HG02840 (cell line): ENCODE results near the gene RIMS3.
"Not testable (repeated sequence)": the region's sequence is repeated elsewhere in the genome, so short reads cannot be mapped to it uniquely, and the experiment has no call there.

Experiments used
- ATAC-seq: cut with Tn5 transposase; IDR thresholded peaks from one replicate; pipeline ENCODE4 v1.9.1; 2021; ENCODE audit warnings: mild to moderate bottlenecking, moderate library complexity, moderate number of reproducible peaks; ENCODE audit not compliant: unreplicated experiment, low FRiP score

RIMS3 gene

DNA sequence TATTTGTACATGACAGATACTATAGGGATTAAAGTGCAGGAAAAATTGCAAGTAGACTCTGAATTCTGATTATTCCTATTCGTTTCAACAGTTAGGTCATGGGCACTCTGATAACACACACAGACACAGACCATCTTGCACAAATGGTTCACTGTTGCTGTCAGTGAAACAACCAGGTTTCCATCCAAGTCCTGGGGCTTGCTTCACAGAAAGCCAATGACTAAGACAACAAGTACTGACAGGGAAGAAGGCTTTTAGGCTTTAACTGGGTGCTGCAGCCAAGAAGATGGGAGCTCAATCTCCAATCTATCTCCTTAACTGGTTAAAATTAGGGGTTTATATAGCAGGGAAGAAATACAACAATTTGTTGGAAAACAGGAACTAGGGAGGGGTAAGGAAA lies 57.6 kb downstream of the RIMS3 start:
- ATAC-seq = no peak

DNA sequence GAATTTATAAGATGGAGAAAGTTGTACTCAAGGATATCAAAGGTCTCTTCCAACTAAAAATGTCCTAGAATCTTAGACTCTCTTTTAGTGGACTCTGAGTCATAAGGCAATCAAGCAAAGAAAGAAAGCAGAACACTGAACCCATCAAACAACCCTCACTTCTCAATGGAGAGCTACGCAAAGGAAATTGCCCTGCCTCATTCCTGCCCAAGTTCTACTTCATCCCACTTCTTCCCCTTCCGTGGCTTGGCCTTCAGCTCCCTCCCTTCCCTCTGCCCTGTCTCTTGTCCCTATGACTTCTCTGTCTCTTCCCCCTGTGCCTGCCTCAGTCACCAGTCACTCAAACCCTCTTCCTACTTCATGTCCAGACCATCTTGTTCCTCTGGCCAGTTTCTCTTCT lies 58.5 kb downstream of the RIMS3 start:
- ATAC-seq = no peak

DNA sequence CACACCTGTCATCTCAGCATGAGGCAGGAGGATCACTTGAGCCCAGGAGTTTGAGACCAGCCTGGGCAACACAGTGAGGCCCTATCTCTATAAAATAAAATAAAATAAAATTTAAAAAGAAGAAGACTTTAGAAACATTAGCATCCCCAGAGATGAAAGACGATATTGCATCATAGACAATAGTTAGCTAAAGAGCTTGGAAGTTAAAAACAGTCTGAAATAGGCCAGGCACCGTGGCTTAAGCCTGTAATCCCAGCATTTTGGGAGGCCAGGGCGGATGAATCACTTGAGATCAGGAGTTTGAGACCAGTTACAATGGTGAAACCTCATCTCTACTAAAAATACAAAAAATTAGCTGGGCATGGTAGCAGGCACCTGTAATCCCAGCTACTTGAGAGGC lies 59.3 kb downstream of the RIMS3 start:
- no peak for ATAC-seq

DNA sequence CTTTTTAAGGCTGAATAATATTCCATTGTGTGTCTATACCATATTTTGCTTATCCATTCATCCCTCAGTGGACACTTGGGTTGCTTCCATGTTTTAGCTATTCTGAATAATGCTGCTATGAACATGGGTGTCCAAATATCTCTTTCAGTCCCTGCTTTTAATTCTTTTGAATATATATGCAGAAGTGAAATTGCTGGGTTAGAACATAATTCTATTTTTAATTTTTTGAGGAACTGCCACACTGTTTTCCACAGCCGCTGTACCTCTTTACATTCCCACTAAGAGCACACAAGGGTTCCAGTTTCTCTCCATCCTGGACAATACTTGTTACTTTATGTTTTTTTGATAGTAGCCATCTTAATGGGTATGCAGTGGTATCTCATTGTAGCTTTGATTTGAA lies 65.6 kb downstream of the RIMS3 start:
- no peak for ATAC-seq

DNA sequence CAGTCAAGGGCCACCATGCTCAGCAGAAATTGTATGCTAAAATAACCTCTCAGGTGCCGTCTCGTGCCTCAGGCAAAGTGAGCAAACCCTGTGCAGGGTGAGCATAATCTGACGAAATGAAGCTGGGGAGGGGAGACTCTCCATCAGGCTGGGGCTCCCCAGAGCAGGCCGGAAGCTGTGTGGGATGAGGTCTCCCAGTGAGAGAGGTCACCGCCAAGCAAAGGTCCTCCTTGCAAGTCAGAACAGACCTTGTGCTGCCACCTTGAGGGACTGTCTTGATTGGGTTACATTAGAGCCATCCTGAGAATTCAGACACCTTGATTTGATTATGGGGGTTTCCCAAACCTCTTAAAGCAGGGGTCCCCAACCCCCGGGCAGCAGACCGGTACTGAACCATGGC lies 69.9 kb downstream of the RIMS3 start:
- no peak for ATAC-seq

DNA sequence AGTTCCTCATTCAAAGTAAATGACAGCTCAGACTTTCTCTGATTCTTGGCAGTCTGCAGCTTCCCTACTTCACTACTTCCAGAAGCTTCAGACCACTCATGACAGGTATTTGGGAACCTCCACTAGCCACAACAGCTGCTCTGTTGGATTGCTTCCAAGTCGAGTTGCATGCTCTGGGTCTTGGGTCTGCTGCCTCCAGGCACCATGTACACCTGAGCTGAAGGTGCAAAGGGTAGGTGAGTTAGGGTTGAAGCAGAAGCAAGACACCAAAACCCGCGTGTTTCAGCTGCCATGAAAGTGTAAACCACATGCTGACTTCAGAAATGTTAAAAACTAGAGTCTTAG lies 71.3 kb downstream of the RIMS3 start:
- ATAC-seq = no peak

DNA sequence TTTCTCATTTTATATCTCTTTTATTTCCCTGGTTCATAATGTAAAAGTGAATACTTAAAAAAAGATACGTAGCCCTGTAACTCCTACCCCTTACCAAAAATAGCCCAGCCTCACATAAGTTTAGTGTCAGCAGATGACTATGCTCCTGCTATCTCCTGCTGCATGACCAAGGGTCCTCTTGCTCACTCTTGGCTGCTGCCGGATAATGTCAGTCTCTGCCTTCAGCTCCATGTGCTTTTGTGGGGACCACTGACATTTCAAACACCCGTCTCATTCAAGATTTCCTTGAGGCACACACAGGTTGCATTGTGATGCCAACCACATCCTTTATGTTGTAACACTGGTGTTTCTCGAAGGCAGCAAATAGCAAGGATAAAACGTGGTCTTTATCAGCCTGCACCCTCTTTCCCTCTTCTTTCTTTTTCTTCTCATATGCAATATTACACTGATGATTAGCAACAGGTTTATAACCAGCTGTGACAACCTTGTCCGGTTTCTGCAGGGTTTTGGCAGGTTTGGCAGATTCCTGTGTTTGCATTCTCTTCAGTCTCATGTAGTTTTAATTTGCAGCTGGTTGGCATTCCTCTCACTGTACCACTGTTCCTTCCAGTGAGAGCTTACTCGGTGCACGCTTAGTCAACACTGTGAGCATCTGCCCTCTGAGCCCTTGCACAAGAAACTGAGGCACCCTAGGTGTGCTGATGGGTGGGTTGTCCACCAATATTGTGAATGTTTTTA lies 71.9 kb downstream of the RIMS3 start:
- ATAC-seq = no peak

DNA sequence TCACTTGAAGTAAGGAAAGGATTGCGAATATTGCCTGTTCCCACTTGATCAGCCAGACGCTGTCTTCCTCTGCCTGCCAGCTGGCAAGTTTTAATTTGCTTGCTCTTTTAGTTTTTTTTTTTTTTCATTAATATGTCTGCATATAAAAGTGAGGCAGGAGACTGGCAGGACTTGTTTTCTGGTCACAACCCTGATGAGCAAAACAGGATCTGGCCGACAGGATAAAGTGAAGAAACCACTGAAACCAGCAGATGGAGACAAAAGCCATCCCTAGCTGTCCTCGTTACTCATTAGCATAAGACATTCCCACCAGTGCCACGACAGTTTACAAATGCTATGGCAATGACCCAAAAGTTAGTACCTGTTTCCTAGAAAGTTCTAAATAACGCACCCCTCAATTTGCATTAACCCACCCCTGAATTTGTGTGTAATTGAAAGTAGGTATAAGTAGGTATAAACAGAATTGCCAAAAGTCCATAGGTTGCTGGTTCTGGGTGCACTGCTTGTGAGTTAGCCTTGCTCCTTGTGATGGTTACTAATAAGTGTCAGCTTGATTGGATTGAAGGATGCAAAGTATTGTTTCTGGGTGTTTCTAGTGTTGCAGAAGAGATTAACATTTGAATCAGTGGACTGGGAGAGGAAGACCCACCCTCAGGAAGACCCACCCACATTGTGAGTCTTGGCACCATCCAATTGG lies 73.2 kb downstream of the RIMS3 start:
- ATAC-seq = no peak

DNA sequence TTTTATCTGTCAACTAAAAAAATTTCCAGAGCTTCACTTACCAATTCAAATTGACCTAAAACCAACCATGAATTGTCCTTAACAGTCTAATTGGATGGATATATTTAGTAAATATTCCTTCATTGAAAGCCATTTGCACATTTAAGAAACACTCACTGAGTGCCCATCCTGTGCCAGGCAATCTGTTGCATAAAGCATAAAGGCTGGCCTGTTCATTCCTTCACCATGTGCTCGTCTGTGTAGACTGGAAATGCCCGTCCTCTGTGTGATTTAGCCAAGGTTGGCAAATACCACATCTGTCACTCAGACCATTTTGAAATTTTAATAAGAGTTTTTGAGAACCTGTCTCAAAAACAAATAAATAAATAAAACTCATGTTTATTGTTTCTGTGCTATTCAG lies 76.9 kb downstream of the RIMS3 start:
- no peak for ATAC-seq

DNA sequence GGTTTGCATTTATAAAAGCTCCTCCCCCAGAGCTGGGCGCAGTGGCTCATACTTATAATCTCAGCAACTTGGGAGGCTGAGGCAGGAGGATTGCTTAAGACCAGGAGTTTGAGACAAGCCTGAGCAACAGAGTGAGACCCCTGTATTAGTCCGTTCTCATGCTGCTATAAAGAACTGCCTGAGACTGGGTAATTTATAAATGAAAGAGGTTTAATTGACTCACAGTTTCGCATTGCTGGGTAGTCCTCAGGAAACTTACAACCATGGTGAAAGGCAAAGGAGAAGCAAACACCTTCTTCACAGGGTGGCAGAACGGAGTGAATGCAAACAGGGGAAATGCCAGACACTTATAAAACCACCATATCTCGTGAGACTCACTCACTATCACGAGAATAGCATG lies 81.5 kb downstream of the RIMS3 start:
- no peak for ATAC-seq

DNA sequence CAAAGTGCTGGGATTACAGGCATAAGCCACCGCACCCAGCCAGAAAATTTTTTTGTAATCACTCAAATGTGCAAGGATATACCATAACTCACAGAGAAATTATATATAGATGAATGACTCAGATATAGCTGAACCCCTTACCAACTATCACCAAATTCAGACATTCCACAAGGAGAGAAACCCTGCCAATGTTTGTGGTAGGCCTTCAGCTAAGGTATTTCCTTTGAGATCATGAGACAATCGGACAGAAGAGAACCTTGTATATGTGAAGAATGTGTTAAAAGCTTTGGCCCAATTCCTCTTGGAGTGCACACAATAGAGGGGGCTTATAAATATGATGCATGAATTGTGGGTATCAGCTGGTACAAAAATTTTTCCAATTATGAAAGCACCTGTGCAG lies 83.4 kb downstream of the RIMS3 start:
- no peak for ATAC-seq

DNA sequence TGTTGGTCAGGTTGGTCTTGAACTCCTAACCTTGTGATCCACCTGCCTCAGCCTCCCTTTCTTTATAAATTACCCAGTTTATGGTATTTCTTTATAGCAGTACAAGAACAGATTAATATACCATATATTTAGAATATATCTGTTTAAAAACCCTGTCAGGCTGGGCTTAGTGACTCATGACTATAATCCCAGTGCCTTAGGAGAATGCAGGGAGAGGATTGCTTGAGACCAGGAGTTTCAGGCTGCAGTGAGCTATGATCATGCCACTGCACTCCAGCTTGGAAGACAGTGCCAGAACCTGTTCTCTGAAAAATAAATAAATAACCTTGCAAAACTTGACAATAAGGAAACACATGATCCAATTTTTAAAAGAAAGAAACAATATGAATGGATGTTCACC lies 90.1 kb downstream of the RIMS3 start:
- no peak for ATAC-seq

DNA sequence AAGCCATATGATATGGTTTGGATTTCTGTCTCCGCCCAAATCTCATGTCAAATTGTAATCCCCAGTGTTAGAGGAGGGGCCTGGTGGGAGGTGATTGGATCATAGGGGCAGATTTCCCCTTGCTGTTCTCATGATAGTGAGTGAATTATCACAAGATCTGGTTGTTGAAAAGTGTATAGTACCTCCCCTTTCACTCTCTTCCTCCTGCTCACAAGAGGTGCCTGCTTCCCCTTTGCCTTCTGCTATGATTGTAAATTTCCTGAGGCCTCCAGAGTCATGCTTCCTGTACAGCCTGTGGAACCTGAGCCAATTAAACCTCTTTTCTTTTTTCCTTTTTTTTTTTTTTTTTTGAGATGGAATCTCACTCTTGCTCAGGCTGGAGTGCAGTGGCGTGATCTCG lies 90.7 kb downstream of the RIMS3 start:
- not testable (repeated sequence) for ATAC-seq
